Caco-2 (cell line): ENCODE measurements around the gene COX5A. TPM values are rescaled to one million over a fixed set of nuclear protein-coding genes. Genes with fewer than 3 reads are reported as not detected.
"Not testable (repeated sequence)": the region's sequence is repeated elsewhere in the genome, so short reads cannot be mapped to it uniquely, and the experiment has no call there.

Experiments used
- BruUV-seq: library from RNA; stranded (reverse); fragments of 400-500 nt; replicated peaks from 2 replicates; lab custom pipeline; 2021; lab: Mats Ljungman, UMichigan
- CTCF ChIA-PET: fragments of 300-600 bp; sonication (Branson Sonifier 250); formaldehyde crosslinking; loops from one replicate; lab custom pipeline; 2022; ENCODE audit warnings: antibody characterized with exemption; lab: Charles Lee
- POLR2A ChIA-PET: fragments of 300-600 bp; sonication (Branson Sonifier 250); formaldehyde crosslinking; loops from one replicate; lab custom pipeline; 2022; ENCODE audit warnings: antibody characterized with exemption; lab: Charles Lee
- DNase-seq, 2 experiments: peaks; one replicate each; pipeline versions ENCODE4 v3.0.0 to v3.0.0-alpha.2; 2020 to 2022
- H3K27me3 ChIP-seq: replicated peaks from 2 replicates; pipeline ENCODE4 v1.6.0; 2011; ENCODE audit warnings: low read length; ENCODE audit not compliant: control insufficient read depth, insufficient read depth
- H3K36me3 ChIP-seq: 2 replicates; pipeline ENCODE4 v1.5.1; 2011; ENCODE audit warnings: low read length; ENCODE audit not compliant: control insufficient read depth, insufficient read depth
- H3K4me1 ChIP-seq: fragments of 250-450 bp; sonication (Bioruptor Pico); 2 replicates; pipeline ENCODE4 v1.5.1; 2020; ENCODE audit warnings: mild to moderate bottlenecking
- H3K4me3 ChIP-seq: 2 replicates; pipeline ENCODE4 v1.5.1; 2011; ENCODE audit warnings: low read depth, mild to moderate bottlenecking, control low read depth, low read length
- H3K9me3 ChIP-seq: fragments of 250-450 bp; sonication (Bioruptor Pico); 2 replicates; pipeline ENCODE4 v1.5.1; 2020; ENCODE audit warnings: mild to moderate bottlenecking, moderate library complexity
- H3K27ac Mint-ChIP-seq: one replicate; pipeline ENCODE4 v1.8.0; 2022; ENCODE audit warnings: mixed read lengths; ENCODE audit not compliant: unreplicated experiment
- H3K27me3 Mint-ChIP-seq: one replicate; pipeline ENCODE4 v1.8.0; 2022; ENCODE audit warnings: mixed read lengths; ENCODE audit not compliant: insufficient read depth, unreplicated experiment
- H3K36me3 Mint-ChIP-seq: one replicate; pipeline ENCODE4 v1.8.0; 2022; ENCODE audit warnings: mild to moderate bottlenecking, mixed read lengths; ENCODE audit not compliant: insufficient read depth, unreplicated experiment
- H3K4me1 Mint-ChIP-seq: one replicate; pipeline ENCODE4 v1.8.0; 2022; ENCODE audit warnings: low read depth, mixed read lengths; ENCODE audit not compliant: unreplicated experiment
- H3K4me3 Mint-ChIP-seq: one replicate; pipeline ENCODE4 v1.8.0; 2022; ENCODE audit warnings: mild to moderate bottlenecking, moderate library complexity, mixed read lengths; ENCODE audit not compliant: unreplicated experiment
- H3K9me3 Mint-ChIP-seq: one replicate; pipeline ENCODE4 v1.8.0; 2022; ENCODE audit warnings: mixed read lengths; ENCODE audit not compliant: unreplicated experiment
- CTCF ChIP-seq, 2 experiments: fragments of 200-600 bp in 1 of 2; IDR thresholded peaks; 1 replicate in 1 of 2; 2 replicates in 1 of 2; pipeline versions ENCODE4 v1.5.1 to v1.8.0; 2011 to 2022; ENCODE audit warnings: antibody characterized with exemption in 1 of 2, control low read depth in 1 of 2, inconsistent platforms in 1 of 2, low read depth in 1 of 2, low read length in 1 of 2, mild to moderate bottlenecking in 1 of 2, moderate library complexity in 1 of 2; ENCODE audit not compliant: insufficient read depth in 1 of 2, severe bottlenecking in 1 of 2, unreplicated experiment in 1 of 2
- intact Hi-C: fragments of 100-400 bp; cut with micrococcal nuclease; formaldehyde crosslinking; loops from one replicate; pipeline ENCODE4 v1.10.0; 2022; ENCODE audit not compliant: unreplicated experiment
- total RNA-seq: library from RNA; stranded (reverse); gene quantifications from 2 replicates; pipeline ENCODE4 v1.2.3, GENCODE V29; 2022

COX5A gene
- total RNA-seq, 1 experiment from 2014 or later = 318 TPM

- Mint-ChIP-seq H3K9me3 (no peaks in the 10 kb centered on the region), H3K4me3 (no peak overlapping the region), H3K27me3 (no peaks in the 10 kb centered on the region), H3K27ac (no peak overlapping the region), H3K36me3 (peaks cover 66% of the 10 kb centered on the region), H3K4me1 (no peaks in the 10 kb centered on the region)
- Histone ChIP-seq H3K9me3 (no peaks in the 10 kb centered on the region), H3K27me3 (no peaks in the 10 kb centered on the region), H3K36me3 (no peaks in the 10 kb centered on the region), H3K4me3 (no peak overlapping the region), H3K4me1 (no peaks in the 10 kb centered on the region)
- intact Hi-C loops = loop anchor here (5.0 kb wide), 1 partner anchor 210 kb away; no protein-coding TSS in a partner anchor
- no TSS peak for BruUV-seq
- no peak for DNase-seq
- TF ChIP-seq CTCF (IDR thresholded peaks at IDR 0.05; ENCODE audit: insufficient read depth in 1 of 2, low read depth in 1 of 2, low read length in 1 of 2, severe bottlenecking in 1 of 2, unreplicated experiment in 1 of 2) = no peak
- ChIA-PET CTCF (no interaction called here), POLR2A (interaction anchor here (1.1 to 1.3 kb wide), 2 partner anchors 9 to 27 kb away, joined by 3 to 4 read pairs; partner anchors contain the start of gene FAM219B)
Measured at GRCh38 chr15:74897300-74897701, 40.6 kb downstream of the COX5A start.

GRCh38 chr15:74896316-74896715 is 41.6 kb downstream of the COX5A start:
- Histone ChIP-seq H3K4me3 (no peak overlapping the region), H3K9me3 (no peaks in the 10 kb centered on the region), H3K4me1 (no peaks in the 10 kb centered on the region), H3K27me3 (no peaks in the 10 kb centered on the region), H3K36me3 (no peaks in the 10 kb centered on the region)
- Mint-ChIP-seq H3K36me3 (peaks cover 56% of the 10 kb centered on the region), H3K27me3 (no peaks in the 10 kb centered on the region), H3K27ac (no peak overlapping the region), H3K4me1 (no peaks in the 10 kb centered on the region), H3K9me3 (no peaks in the 10 kb centered on the region), H3K4me3 (no peak overlapping the region)
- TF ChIP-seq CTCF (IDR thresholded peaks at IDR 0.05; ENCODE audit: insufficient read depth in 1 of 2, low read depth in 1 of 2, low read length in 1 of 2, severe bottlenecking in 1 of 2, unreplicated experiment in 1 of 2) = no peak
- ChIA-PET CTCF (no interaction called here), POLR2A (interaction anchor here (0.6 kb wide), 2 partner anchors 15 to 58 kb away, joined by 3 read pairs; no protein-coding TSS in a partner anchor)
- no peak for DNase-seq
- BruUV-seq = no TSS peak
- intact Hi-C loops = loop anchor here (5.0 kb wide), 1 partner anchor 209 kb away; no protein-coding TSS in a partner anchor

GRCh38 chr15:74895830-74896229 is 42.0 kb downstream of the COX5A start:
- no peaks in the 10 kb centered on the region for H3K9me3 ChIP-seq
- ChIA-PET POLR2A (interaction anchor here (0.6 kb wide), 1 partner anchor 58 kb away, joined by 3 read pairs; no protein-coding TSS in a partner anchor), CTCF (no interaction called here)
- TF ChIP-seq CTCF (IDR thresholded peaks at IDR 0.05; ENCODE audit: insufficient read depth in 1 of 2, low read depth in 1 of 2, low read length in 1 of 2, severe bottlenecking in 1 of 2, unreplicated experiment in 1 of 2) = no peak
- Mint-ChIP-seq H3K4me1 (no peaks in the 10 kb centered on the region), H3K27me3 (no peaks in the 10 kb centered on the region), H3K27ac (no peak overlapping the region), H3K4me3 (no peak overlapping the region), H3K9me3 (no peaks in the 10 kb centered on the region), H3K36me3 (peaks cover 51% of the 10 kb centered on the region)
- H3K4me1 ChIP-seq = 0 out of 2 replicates have a peak, but pooled peaks cover 4% of the 10 kb centered on the region
- H3K36me3 ChIP-seq = no peaks in the 10 kb centered on the region
- BruUV-seq = no TSS peak
- DNase-seq = no peak
- no peaks in the 10 kb centered on the region for H3K27me3 ChIP-seq
- no peak overlapping the region for H3K4me3 ChIP-seq
- intact Hi-C loops = loop anchor here (5.0 kb wide), 1 partner anchor 209 kb away; no protein-coding TSS in a partner anchor

GRCh38 chr15:74894383-74894782 is 43.5 kb downstream of the COX5A start:
- BruUV-seq, H3K27ac Mint-ChIP-seq, H3K4me3 ChIP-seq, H3K36me3 ChIP-seq, H3K27me3 Mint-ChIP-seq, H3K4me3 Mint-ChIP-seq, H3K9me3 ChIP-seq, CTCF ChIA-PET, intact Hi-C loops, H3K27me3 ChIP-seq, H3K4me1 Mint-ChIP-seq, H3K9me3 Mint-ChIP-seq, DNase-seq, H3K4me1 ChIP-seq: not testable (repeated sequence)
- peaks cover 47% of the 10 kb centered on the region for H3K36me3 Mint-ChIP-seq
- POLR2A ChIA-PET = interaction anchor here (0.6 to 0.7 kb wide), 2 partner anchors 21 to 43 kb away, joined by 3 to 4 read pairs; partner anchors contain the start of gene SCAMP2
